HepG2 (cell line): Measurements from ENCODE around the gene CNPPD1. TPM values are rescaled to one million over a fixed set of nuclear protein-coding genes. Genes with fewer than 3 reads are reported as not detected.

Experiments
- ATAC-seq: fragments of 200-7000 bp; cut with Tn5 transposase; 3 replicates; pipeline ENCODE4 v1.9.1; 2020; ENCODE audit warnings: mild to moderate bottlenecking, moderate library complexity
- BruUV-seq: library from RNA; stranded (reverse); fragments of 400-500 nt; replicated peaks from 2 replicates; lab custom pipeline; 2021; lab: Mats Ljungman, UMichigan
- CTCF ChIA-PET: fragments of 300-600 bp; formaldehyde crosslinking; extraction: SDS; loops from one replicate; lab custom pipeline; 2021; ENCODE audit warnings: low total read pairs, inconsistent platforms, low intra/inter-chr PET ratio; lab: Yijun Ruan, JAX
- POLR2A ChIA-PET: fragments of 350-600 bp; sonication (Branson Sonifier 250); formaldehyde crosslinking; loops from one replicate; lab custom pipeline; 2020; ENCODE audit warnings: antibody characterized with exemption, inconsistent platforms; lab: Yijun Ruan, JAX
- DNase-seq: peaks from one replicate; pipeline ENCODE4 v3.0.0-alpha.2; 2015; ENCODE audit warnings: low spot score
- FAIRE-seq: peaks from 3 replicates; lab custom pipeline; 2011; peaks lifted over from hg19 to GRCh38; lab: Jason Lieb, UNC
- H2AFZ ChIP-seq: one replicate; pipeline ENCODE4 v1.6.1; 2011; ENCODE audit warnings: low read length, inconsistent platforms
- H3K27ac ChIP-seq: fragments of 300-600 bp; 3 replicates; pipeline ENCODE4 v1.8.0; 2011; ENCODE audit warnings: mixed run types, mild to moderate bottlenecking, mixed read lengths, low read length, inconsistent platforms; ENCODE audit not compliant: insufficient read depth; ENCODE audit errors: extremely low read length
- H3K27me3 ChIP-seq, 2 experiments: fragments of 200-600 bp in 1 of 2; 2 replicates in 1 of 2; 3 replicates in 1 of 2; pipeline versions ENCODE4 v1.6.0 to v1.8.0; 2011; ENCODE audit warnings: low read length in 2 of 2, mild to moderate bottlenecking in 2 of 2, moderate library complexity in 2 of 2, inconsistent platforms in 1 of 2; ENCODE audit not compliant: insufficient read depth in 2 of 2, control insufficient read depth in 1 of 2
- H3K36me3 ChIP-seq, 2 experiments: fragments of 200-600 bp in 1 of 2; replicated peaks in 1 of 2; 2 replicates in 1 of 2; 3 replicates in 1 of 2; pipeline versions ENCODE4 v1.5.1 to v1.8.0; 2011; ENCODE audit warnings: low read length in 2 of 2, inconsistent platforms in 1 of 2; ENCODE audit not compliant: insufficient read depth in 2 of 2, control insufficient read depth in 1 of 2
- H3K4me1 ChIP-seq: 2 replicates; pipeline ENCODE4 v1.5.1; 2012; ENCODE audit warnings: low read length, inconsistent platforms; ENCODE audit not compliant: insufficient read depth
- H3K4me2 ChIP-seq: 2 replicates; pipeline ENCODE4 v1.6.0; 2011; ENCODE audit warnings: low read depth, low read length, inconsistent platforms
- H3K4me3 ChIP-seq, 3 experiments: fragments of 200-600 bp in 1 of 3; sonication (generic), shearing (Covaris generic) in 1 of 3; replicated peaks in 1 of 3; 2 replicates each; pipeline ENCODE4 v1.5.1; 2011 to 2016; ENCODE audit warnings: low read length in 3 of 3, inconsistent platforms in 2 of 3, low read depth in 2 of 3, mild to moderate bottlenecking in 2 of 3, control low read depth in 1 of 3, mixed read lengths in 1 of 3; ENCODE audit not compliant: insufficient read depth in 1 of 3
- H3K79me2 ChIP-seq: one replicate; pipeline ENCODE4 v1.6.1; 2011; ENCODE audit warnings: low read length, inconsistent platforms; ENCODE audit not compliant: insufficient read depth
- H3K9ac ChIP-seq: 2 replicates; pipeline ENCODE4 v1.6.0; 2011; ENCODE audit warnings: mild to moderate bottlenecking, low read depth, low read length, inconsistent platforms; ENCODE audit not compliant: insufficient read depth
- H3K9me3 ChIP-seq: 2 replicates; pipeline ENCODE4 v1.5.1; 2012; ENCODE audit warnings: mild to moderate bottlenecking, low read length
- H4K20me1 ChIP-seq: 2 replicates; pipeline ENCODE4 v1.6.0; 2011; ENCODE audit warnings: inconsistent platforms, mild to moderate bottlenecking, low read length, moderate library complexity; ENCODE audit not compliant: insufficient read depth
- MED1 ChIP-seq: sonication (generic); formaldehyde crosslinking; IDR thresholded peaks from 2 replicates; pipeline ENCODE4 v1.4.0; 2020; ENCODE audit warnings: missing genetic modification reagents
- ZNF343 ChIP-seq: sonication (generic); formaldehyde crosslinking; IDR thresholded peaks from 2 replicates; pipeline ENCODE4 v1.4.0; 2020; ENCODE audit warnings: mild to moderate bottlenecking, missing genetic modification reagents
- ZNF547 ChIP-seq: sonication (generic); formaldehyde crosslinking; IDR thresholded peaks from 2 replicates; pipeline ENCODE4 v1.5.1; 2020; ENCODE audit warnings: mild to moderate bottlenecking, missing genetic modification reagents
- WGBS: methylation state at CpG from one replicate; pipeline ENCODE4 v1.1.6; 2017; ENCODE audit warnings: low lambda C conversion rate; 5-methylcytosine and 5-hydroxymethylcytosine counted together
- in situ Hi-C: cut with HindIII; loops from 2 replicates; pipeline ENCODE4 v1.10.0; 2017; ENCODE audit warnings: low pct_unique_long_range_greater_than_20kb; ENCODE audit not compliant: extremely low pct_ligation_motif_present
- intact Hi-C: fragments of 100-400 bp; cut with micrococcal nuclease; formaldehyde crosslinking; loops from one replicate; pipeline ENCODE4 v1.10.0; 2022; ENCODE audit not compliant: unreplicated experiment
- polyA plus RNA-seq, 8 experiments: library from polyadenylated mRNA; depleted of rRNA in 3 of 8; stranded (reverse) in 7 of 8; unstranded in 1 of 8; fragments of >200 nt; fragmentation: Illumina TruSeq in 4 of 8; extraction: Trizol in 4 of 8; gene quantifications; 2 replicates each; pipeline versions ENCODE4 v1.2.1 to v1.2.3, GENCODE V29; 2011 to 2016; ENCODE audit warnings: low read depth in 4 of 8, missing spikeins in 1 of 8, mixed read lengths in 1 of 8; ENCODE audit not compliant: insufficient read depth in 1 of 8
- total RNA-seq, 5 experiments: library from RNA; depleted of rRNA; stranded (reverse); fragments of >200 nt; fragmentation: Illumina TruSeq; extraction: Trizol; gene quantifications; 2 replicates each; pipeline ENCODE4 v1.2.3, GENCODE V29; 2016; ENCODE audit warnings: low read depth in 1 of 5
- TF ChIP-seq, protein P1 (sequence below): sonication (generic); formaldehyde crosslinking; IDR thresholded peaks from one replicate; pipeline ENCODE4 v1.5.1; 2020; ENCODE audit warnings: mild to moderate bottlenecking, missing genetic modification reagents; ENCODE audit errors: not compliant biosample characterization
- TF ChIP-seq, protein P2 (sequence below): IDR thresholded peaks from 2 replicates; pipeline ENCODE4 v1.6.1; 2012; ENCODE audit warnings: low read length, improper control_type of control experiment

Gene CNPPD1
- total and polyA plus RNA-seq, 2 of the 13 experiments (the other 11 are each of a cell fraction or from before 2014, with no cell fraction given): 35.5 to 49.4 TPM

- DNase-seq (no peak), FAIRE-seq (no peak), ATAC-seq (peak; percentile 39)
- H3K27ac ChIP-seq: peak overlapping the region; percentile 25
- no peak overlapping the region for H3K9ac ChIP-seq
- H3K27me3 ChIP-seq: no peaks in the 10 kb centered on the region
- peak overlapping the region; percentile 37; the same call in 1 of the 2 replicates for H3K4me2 ChIP-seq
- POLR2A ChIA-PET: interaction anchor here (0.7 to 10.9 kb wide), 11 partner anchors 8 to 79 kb away, joined by 3 to 102 read pairs (median 9); partner anchors contain the start of genes ABCB6, CNPPD1, DNAJB2 and GLB1L
- H2AFZ ChIP-seq: no peak overlapping the region
- H3K79me2 ChIP-seq: no peaks in the 10 kb centered on the region
- BruUV-seq: no TSS peak
- WGBS: 77% methylated on average over 12 of the region's 12 CpGs
- peaks cover 33% of the 10 kb centered on the region for H3K4me1 ChIP-seq
- CTCF ChIA-PET: no interaction called here
- no peaks in the 10 kb centered on the region for H3K36me3 ChIP-seq
- H3K4me3 ChIP-seq: no peak overlapping the region
- no peaks in the 10 kb centered on the region for H3K9me3 ChIP-seq
- TF ChIP-seq ZNF343: no peak
- TF ChIP-seq MED1 (CRISPR knock-in tag): 0 out of 2 replicates have a peak, but pooled peaks have one; percentile 17
- TF ChIP-seq, protein P1, sequence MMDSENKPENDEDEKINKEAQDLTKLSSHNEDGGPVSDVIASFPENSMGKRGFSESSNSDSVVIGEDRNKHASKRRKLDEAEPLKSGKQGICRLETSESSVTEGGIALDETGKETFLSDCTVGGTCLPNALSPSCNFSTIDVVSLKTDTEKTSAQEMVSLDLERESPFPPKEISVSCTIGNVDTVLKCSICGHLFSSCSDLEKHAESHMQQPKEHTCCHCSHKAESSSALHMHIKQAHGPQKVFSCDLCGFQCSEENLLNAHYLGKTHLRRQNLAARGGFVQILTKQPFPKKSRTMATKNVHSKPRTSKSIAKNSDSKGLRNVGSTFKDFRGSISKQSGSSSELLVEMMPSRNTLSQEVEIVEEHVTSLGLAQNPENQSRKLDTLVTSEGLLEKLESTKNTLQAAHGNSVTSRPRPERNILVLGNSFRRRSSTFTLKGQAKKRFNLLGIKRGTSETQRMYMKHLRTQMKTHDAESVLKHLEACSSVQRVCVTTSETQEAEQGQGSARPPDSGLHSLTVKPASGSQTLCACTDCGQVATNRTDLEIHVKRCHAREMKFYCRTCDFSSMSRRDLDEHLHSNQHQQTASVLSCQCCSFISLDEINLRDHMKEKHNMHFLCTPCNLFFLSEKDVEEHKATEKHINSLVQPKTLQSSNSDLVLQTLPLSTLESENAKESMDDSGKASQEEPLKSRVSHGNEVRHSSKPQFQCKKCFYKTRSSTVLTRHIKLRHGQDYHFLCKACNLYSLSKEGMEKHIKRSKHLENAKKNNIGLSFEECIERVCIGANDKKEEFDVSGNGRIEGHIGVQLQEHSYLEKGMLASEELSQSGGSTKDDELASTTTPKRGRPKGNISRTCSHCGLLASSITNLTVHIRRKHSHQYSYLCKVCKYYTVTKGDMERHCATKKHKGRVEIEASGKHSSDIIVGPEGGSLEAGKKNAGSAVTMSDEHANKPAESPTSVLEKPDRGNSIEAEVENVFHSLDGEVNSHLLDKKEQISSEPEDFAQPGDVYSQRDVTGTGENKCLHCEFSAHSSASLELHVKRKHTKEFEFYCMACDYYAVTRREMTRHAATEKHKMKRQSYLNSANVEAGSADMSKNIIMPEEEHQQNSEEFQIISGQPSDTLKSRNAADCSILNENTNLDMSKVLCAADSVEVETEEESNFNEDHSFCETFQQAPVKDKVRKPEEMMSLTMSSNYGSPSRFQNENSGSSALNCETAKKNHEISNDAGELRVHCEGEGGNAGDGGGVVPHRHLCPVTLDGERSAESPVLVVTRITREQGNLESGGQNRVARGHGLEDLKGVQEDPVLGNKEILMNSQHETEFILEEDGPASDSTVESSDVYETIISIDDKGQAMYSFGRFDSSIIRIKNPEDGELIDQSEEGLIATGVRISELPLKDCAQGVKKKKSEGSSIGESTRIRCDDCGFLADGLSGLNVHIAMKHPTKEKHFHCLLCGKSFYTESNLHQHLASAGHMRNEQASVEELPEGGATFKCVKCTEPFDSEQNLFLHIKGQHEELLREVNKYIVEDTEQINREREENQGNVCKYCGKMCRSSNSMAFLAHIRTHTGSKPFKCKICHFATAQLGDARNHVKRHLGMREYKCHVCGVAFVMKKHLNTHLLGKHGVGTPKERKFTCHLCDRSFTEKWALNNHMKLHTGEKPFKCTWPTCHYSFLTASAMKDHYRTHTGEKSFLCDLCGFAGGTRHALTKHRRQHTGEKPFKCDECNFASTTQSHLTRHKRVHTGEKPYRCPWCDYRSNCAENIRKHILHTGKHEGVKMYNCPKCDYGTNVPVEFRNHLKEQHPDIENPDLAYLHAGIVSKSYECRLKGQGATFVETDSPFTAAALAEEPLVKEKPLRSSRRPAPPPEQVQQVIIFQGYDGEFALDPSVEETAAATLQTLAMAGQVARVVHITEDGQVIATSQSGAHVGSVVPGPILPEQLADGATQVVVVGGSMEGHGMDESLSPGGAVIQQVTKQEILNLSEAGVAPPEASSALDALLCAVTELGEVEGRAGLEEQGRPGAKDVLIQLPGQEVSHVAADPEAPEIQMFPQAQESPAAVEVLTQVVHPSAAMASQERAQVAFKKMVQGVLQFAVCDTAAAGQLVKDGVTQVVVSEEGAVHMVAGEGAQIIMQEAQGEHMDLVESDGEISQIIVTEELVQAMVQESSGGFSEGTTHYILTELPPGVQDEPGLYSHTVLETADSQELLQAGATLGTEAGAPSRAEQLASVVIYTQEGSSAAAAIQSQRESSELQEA (CRISPR knock-in tag): peak; percentile 38
- TF ChIP-seq, protein P2, sequence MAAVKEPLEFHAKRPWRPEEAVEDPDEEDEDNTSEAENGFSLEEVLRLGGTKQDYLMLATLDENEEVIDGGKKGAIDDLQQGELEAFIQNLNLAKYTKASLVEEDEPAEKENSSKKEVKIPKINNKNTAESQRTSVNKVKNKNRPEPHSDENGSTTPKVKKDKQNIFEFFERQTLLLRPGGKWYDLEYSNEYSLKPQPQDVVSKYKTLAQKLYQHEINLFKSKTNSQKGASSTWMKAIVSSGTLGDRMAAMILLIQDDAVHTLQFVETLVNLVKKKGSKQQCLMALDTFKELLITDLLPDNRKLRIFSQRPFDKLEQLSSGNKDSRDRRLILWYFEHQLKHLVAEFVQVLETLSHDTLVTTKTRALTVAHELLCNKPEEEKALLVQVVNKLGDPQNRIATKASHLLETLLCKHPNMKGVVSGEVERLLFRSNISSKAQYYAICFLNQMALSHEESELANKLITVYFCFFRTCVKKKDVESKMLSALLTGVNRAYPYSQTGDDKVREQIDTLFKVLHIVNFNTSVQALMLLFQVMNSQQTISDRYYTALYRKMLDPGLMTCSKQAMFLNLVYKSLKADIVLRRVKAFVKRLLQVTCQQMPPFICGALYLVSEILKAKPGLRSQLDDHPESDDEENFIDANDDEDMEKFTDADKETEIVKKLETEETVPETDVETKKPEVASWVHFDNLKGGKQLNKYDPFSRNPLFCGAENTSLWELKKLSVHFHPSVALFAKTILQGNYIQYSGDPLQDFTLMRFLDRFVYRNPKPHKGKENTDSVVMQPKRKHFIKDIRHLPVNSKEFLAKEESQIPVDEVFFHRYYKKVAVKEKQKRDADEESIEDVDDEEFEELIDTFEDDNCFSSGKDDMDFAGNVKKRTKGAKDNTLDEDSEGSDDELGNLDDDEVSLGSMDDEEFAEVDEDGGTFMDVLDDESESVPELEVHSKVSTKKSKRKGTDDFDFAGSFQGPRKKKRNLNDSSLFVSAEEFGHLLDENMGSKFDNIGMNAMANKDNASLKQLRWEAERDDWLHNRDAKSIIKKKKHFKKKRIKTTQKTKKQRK: no peak
- TF ChIP-seq ZNF547: no peak
- in situ Hi-C loops: no loop called here
- intact Hi-C loops: no loop called here
- H4K20me1 ChIP-seq: no peaks in the 10 kb centered on the region
Observed at GRCh38 chr2:219199470-219200211, 22.9 kb upstream of the CNPPD1 start.
